Endodermal cell (in vitro differentiated cells): ENCODE measurements around the gene SORCS2. TPM values are rescaled to one million over a fixed set of nuclear protein-coding genes. Genes with fewer than 3 reads are reported as not detected.

ENCODE experiments used
- DNase-seq: peaks from one replicate; pipeline ENCODE4 v3.0.0-alpha.2; 2017
- H3K27ac ChIP-seq: 2 replicates; pipeline ENCODE4 v1.5.1; 2013; ENCODE audit warnings: mild to moderate bottlenecking, low read depth, low read length, moderate library complexity
- H3K27me3 ChIP-seq: 2 replicates; pipeline ENCODE4 v1.6.1; 2013; ENCODE audit warnings: mild to moderate bottlenecking, low read length, moderate library complexity; ENCODE audit not compliant: insufficient read depth, control insufficient read depth, poor library complexity, severe bottlenecking
- H3K36me3 ChIP-seq: 2 replicates; pipeline ENCODE4 v1.7.0; 2013; ENCODE audit warnings: mild to moderate bottlenecking, low read length, moderate library complexity; ENCODE audit not compliant: control insufficient read depth, insufficient read depth
- H3K4me1 ChIP-seq: one replicate; pipeline ENCODE4 v1.7.0; 2013; ENCODE audit warnings: low read length; ENCODE audit not compliant: control insufficient read depth, insufficient read depth
- H3K4me3 ChIP-seq: 2 replicates; pipeline ENCODE4 v1.5.1; 2013; ENCODE audit warnings: mild to moderate bottlenecking, low read length, moderate library complexity
- H3K9ac ChIP-seq: 2 replicates; pipeline ENCODE4 v1.6.1; 2013; ENCODE audit warnings: mild to moderate bottlenecking, low read length, moderate library complexity; ENCODE audit not compliant: poor library complexity, severe bottlenecking; ENCODE audit errors: extremely low read depth
- H3K9me3 ChIP-seq: 2 replicates; pipeline ENCODE4 v1.6.1; 2013; ENCODE audit warnings: mild to moderate bottlenecking, low read length, moderate library complexity; ENCODE audit not compliant: control insufficient read depth
- H3K27ac Mint-ChIP-seq: 2 replicates; pipeline ENCODE4 v1.8.0; 2020; ENCODE audit warnings: mixed read lengths
- H3K27me3 Mint-ChIP-seq: 2 replicates; pipeline ENCODE4 v1.8.0; 2021; ENCODE audit warnings: mild to moderate bottlenecking, mixed read lengths; ENCODE audit not compliant: insufficient read depth
- H3K36me3 Mint-ChIP-seq: 2 replicates; pipeline ENCODE4 v1.8.0; 2020; ENCODE audit warnings: low read depth, mixed read lengths
- H3K4me1 Mint-ChIP-seq: 2 replicates; pipeline ENCODE4 v1.8.0; 2020; ENCODE audit warnings: mixed read lengths
- H3K4me3 Mint-ChIP-seq: 2 replicates; pipeline ENCODE4 v1.8.0; 2020; ENCODE audit warnings: mild to moderate bottlenecking, moderate library complexity, mixed read lengths
- H3K9me3 Mint-ChIP-seq: 2 replicates; pipeline ENCODE4 v1.8.0; 2020; ENCODE audit warnings: mild to moderate bottlenecking, mixed read lengths
- WGBS, 2 experiments: methylation state at CpG; one replicate each; pipeline versions ENCODE4 v1.1.5 to v1.1.7; 2013; ENCODE audit warnings: missing lambda C conversion rate in 2 of 2, mixed read lengths in 1 of 2; ENCODE audit not compliant: insufficient coverage in 1 of 2, insufficient read length in 1 of 2; 5-methylcytosine and 5-hydroxymethylcytosine counted together
- total RNA-seq, 2 donors: library from RNA; stranded (reverse); fragmentation: NEBNext Ultra II Directional in 1 of 2; extraction: Animal tissue kit (Norgen Biotek cat#: 25700) in 1 of 2; gene quantifications; 2 replicates in 1 of 2; 3 replicates in 1 of 2; pipeline ENCODE4 v1.2.1, GENCODE V29; 2021
- TF ChIP-seq, protein P1 (sequence below): fragments of 200-600 bp; sonication (generic); conservative IDR thresholded peaks from 2 replicates; pipeline ENCODE4 v1.5.0; 2021; ENCODE audit warnings: antibody characterized with exemption, mild to moderate bottlenecking

SORCS2 gene
- total RNA-seq, 2 donors from 2014 or later, result 1.4 to 1.9 TPM

DNA sequence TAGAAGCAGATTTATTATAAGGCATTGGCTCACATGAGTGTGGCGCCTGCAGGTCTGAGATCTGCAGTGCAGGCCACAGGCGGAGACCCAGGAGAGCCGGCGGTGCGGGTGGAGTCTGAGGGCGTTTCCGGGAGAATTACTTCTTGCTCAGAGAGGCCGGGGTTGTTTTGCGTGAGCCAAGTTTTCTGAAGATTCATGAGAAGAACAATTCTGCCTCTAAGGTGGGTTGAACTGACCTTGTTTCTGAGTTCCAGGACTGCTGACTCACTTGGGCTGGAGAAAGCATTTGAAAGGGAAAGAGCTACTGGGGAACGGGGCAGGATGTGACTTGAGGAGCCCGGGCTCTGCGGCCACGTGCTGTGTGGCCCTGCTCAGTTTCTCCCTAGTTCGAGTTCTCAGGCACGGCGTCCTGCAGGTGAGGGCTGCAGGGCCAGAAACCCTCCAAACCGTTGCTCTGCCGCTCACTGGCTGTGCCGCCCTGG lies 36.7 kb upstream of the SORCS2 start:
- Mint-ChIP-seq H3K27ac (no peak overlapping the region), H3K4me1 (no peaks in the 10 kb centered on the region), H3K27me3 (no peaks in the 10 kb centered on the region), H3K36me3 (no peaks in the 10 kb centered on the region), H3K4me3 (no peak overlapping the region), H3K9me3 (peaks cover 2% of the 10 kb centered on the region)
- H3K4me3 ChIP-seq, result no peak overlapping the region
- peak; percentile 55 for DNase-seq
- WGBS, 2 experiments, result 87 to 90% methylated on average over 11 to 19 of the region's 19 CpGs
- no peak overlapping the region for H3K27ac ChIP-seq
- no peaks in the 10 kb centered on the region for H3K4me1 ChIP-seq
- H3K36me3 ChIP-seq, result no peaks in the 10 kb centered on the region
- TF ChIP-seq, protein P1, sequence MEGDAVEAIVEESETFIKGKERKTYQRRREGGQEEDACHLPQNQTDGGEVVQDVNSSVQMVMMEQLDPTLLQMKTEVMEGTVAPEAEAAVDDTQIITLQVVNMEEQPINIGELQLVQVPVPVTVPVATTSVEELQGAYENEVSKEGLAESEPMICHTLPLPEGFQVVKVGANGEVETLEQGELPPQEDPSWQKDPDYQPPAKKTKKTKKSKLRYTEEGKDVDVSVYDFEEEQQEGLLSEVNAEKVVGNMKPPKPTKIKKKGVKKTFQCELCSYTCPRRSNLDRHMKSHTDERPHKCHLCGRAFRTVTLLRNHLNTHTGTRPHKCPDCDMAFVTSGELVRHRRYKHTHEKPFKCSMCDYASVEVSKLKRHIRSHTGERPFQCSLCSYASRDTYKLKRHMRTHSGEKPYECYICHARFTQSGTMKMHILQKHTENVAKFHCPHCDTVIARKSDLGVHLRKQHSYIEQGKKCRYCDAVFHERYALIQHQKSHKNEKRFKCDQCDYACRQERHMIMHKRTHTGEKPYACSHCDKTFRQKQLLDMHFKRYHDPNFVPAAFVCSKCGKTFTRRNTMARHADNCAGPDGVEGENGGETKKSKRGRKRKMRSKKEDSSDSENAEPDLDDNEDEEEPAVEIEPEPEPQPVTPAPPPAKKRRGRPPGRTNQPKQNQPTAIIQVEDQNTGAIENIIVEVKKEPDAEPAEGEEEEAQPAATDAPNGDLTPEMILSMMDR, result no peak
- no peak overlapping the region for H3K9ac ChIP-seq
- H3K27me3 ChIP-seq, result no peaks in the 10 kb centered on the region
- no peaks in the 10 kb centered on the region for H3K9me3 ChIP-seq

DNA sequence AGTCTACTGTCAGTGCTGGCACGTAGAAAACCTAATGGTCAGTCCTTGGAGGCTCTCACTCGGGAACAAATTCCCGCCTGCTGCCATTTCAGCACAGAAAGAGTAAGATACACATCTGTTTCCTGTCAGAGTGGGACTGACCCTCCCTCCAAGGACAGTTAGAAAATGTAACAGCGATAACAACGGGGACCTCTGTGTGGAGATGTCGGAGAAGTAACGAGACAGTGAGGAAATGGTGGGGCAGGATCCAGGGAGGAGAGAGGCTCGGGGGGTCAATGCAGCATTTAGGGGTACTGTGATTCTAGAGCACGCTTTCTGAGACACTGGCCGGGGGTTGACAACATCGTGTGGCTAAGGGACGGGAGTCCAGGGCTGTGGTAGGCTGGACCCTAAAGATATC lies 36.0 kb upstream of the SORCS2 start:
- WGBS, 2 experiments, result 86 to 95% methylated on average over 10 to 12 of the region's 12 CpGs
- H3K27ac Mint-ChIP-seq, result no peak overlapping the region
- H3K9me3 Mint-ChIP-seq, result peaks cover 2% of the 10 kb centered on the region
- Histone ChIP-seq H3K4me1 (no peaks in the 10 kb centered on the region), H3K9me3 (no peaks in the 10 kb centered on the region), H3K4me3 (no peak overlapping the region), H3K9ac (no peak overlapping the region), H3K36me3 (no peaks in the 10 kb centered on the region), H3K27ac (no peak overlapping the region), H3K27me3 (no peaks in the 10 kb centered on the region)
- DNase-seq, result no peak
- H3K4me1 Mint-ChIP-seq, result no peaks in the 10 kb centered on the region
- no peaks in the 10 kb centered on the region for H3K27me3 Mint-ChIP-seq
- H3K36me3 Mint-ChIP-seq, result no peaks in the 10 kb centered on the region
- no peak overlapping the region for H3K4me3 Mint-ChIP-seq
- TF ChIP-seq, protein P1, result no peak

DNA sequence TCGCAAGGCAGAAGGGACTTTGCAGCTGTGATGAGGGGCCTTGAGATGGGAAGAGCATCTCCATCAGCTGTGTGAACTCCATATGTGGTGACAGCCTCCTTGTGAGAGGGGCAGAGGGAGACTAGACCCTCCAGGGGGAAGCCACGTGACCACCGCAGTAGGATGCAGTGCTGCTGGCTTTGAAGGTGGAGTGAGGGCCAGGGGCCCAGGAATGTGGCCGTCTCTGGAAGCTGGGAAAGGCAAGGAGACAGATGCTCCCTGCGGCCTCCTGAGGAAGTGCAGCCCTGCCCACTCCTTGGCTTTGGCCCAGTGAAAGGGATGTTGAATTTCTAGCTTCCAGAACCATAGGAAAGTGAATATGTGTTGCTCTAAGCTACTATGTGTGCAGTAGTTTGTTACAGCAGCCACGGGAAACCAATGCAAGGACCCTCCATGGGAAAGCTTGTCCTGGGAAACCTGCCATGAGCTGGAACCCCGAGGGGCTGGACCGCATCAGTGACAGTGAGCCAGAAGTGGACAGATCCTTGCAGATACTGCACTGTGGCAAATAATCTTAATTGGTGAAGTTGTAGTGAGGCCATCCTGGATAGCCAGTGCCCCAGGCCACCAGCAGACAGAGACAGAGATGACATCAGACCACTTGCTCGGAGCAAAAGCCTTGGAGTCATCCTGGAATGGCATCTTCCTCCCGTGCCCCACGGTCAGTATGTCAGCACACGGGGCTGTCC lies 35.4 kb upstream of the SORCS2 start:
- Histone ChIP-seq H3K27me3 (no peaks in the 10 kb centered on the region), H3K4me1 (no peaks in the 10 kb centered on the region), H3K4me3 (no peak overlapping the region), H3K9me3 (no peaks in the 10 kb centered on the region), H3K36me3 (no peaks in the 10 kb centered on the region), H3K27ac (no peak overlapping the region), H3K9ac (no peak overlapping the region)
- H3K4me3 Mint-ChIP-seq, result no peak overlapping the region
- no peak overlapping the region for H3K27ac Mint-ChIP-seq
- TF ChIP-seq, protein P1, result peak; percentile 72
- H3K36me3 Mint-ChIP-seq, result no peaks in the 10 kb centered on the region
- peaks cover 2% of the 10 kb centered on the region for H3K9me3 Mint-ChIP-seq
- H3K4me1 Mint-ChIP-seq, result no peaks in the 10 kb centered on the region
- H3K27me3 Mint-ChIP-seq, result no peaks in the 10 kb centered on the region
- 67 to 74% methylated on average over 9 to 12 of the region's 12 CpGs for WGBS, 2 experiments
- DNase-seq, result peak; percentile 87
